Activated B cell treated with CpG ODN at 0.5 μM for 24 hours (primary cell): Measurements from ENCODE around the gene PLA2G7. TPM values are rescaled to one million over a fixed set of nuclear protein-coding genes. Genes with fewer than 3 reads are reported as not detected.
"Not testable (repeated sequence)": the region's sequence is repeated elsewhere in the genome, so short reads cannot be mapped to it uniquely, and the experiment has no call there.

ENCODE experiments used
- ATAC-seq: fragments of 200-7000 bp; cut with Tn5 transposase; one replicate; pipeline ENCODE4 v1.10.0; 2021; ENCODE audit warnings: low read depth, mild to moderate bottlenecking, moderate library complexity
- CTCF ChIA-PET: fragments of 350-600 bp; sonication (Branson Sonifier 250); formaldehyde crosslinking; loops from one replicate; lab custom pipeline; 2021; ENCODE audit warnings: antibody characterized with exemption; lab: Charles Lee
- POLR2A ChIA-PET: fragments of 350-600 bp; sonication (Branson Sonifier 250); formaldehyde crosslinking; loops from one replicate; lab custom pipeline; 2021; ENCODE audit warnings: antibody characterized with exemption; lab: Charles Lee
- DNase-seq: peaks from one replicate; pipeline ENCODE4 v3.0.0; 2022
- H3K27ac Mint-ChIP-seq: one replicate; pipeline ENCODE4 v1.8.0; 2020; ENCODE audit warnings: mixed read lengths
- H3K27me3 Mint-ChIP-seq: one replicate; pipeline ENCODE4 v1.8.0; 2021; ENCODE audit warnings: mixed read lengths
- H3K36me3 Mint-ChIP-seq: one replicate; pipeline ENCODE4 v1.8.0; 2021; ENCODE audit warnings: low read depth, mixed read lengths
- H3K4me1 Mint-ChIP-seq: one replicate; pipeline ENCODE4 v1.8.0; 2021; ENCODE audit warnings: mixed read lengths
- H3K4me3 Mint-ChIP-seq: one replicate; pipeline ENCODE4 v1.8.0; 2020; ENCODE audit warnings: mild to moderate bottlenecking, mixed read lengths
- H3K9me3 Mint-ChIP-seq: one replicate; pipeline ENCODE4 v1.8.0; 2020; ENCODE audit warnings: mixed read lengths
- CTCF ChIP-seq: fragments of 200-600 bp; IDR thresholded peaks from one replicate; pipeline ENCODE4 v1.8.0; 2022; ENCODE audit warnings: antibody characterized with exemption, mild to moderate bottlenecking
- intact Hi-C: fragments of 100-400 bp; cut with micrococcal nuclease; formaldehyde crosslinking; loops from one replicate; pipeline ENCODE4 v1.15.1; 2024
- total RNA-seq: library from RNA; stranded (reverse); gene quantifications from 2 replicates; pipeline ENCODE4 v1.2.3, GENCODE V29; 2022

The PLA2G7 gene
- total RNA-seq, 1 donor from 2014 or later, result 0.38 TPM

GRCh38 chr6:46776070-46776712 is 41.0 kb upstream of the PLA2G7 start:
- Mint-ChIP-seq H3K36me3 (no peaks in the 10 kb centered on the region), H3K27ac (no peak overlapping the region), H3K27me3 (no peaks in the 10 kb centered on the region), H3K4me3 (no peak overlapping the region), H3K4me1 (peaks cover 2% of the 10 kb centered on the region), H3K9me3 (no peaks in the 10 kb centered on the region)
- DNase-seq, result no peak
- intact Hi-C loops, result no loop called here
- no peak for TF ChIP-seq CTCF
- no peak for ATAC-seq
- ChIA-PET CTCF (no interaction called here), POLR2A (no interaction called here)

- H3K4me1 Mint-ChIP-seq, ATAC-seq, POLR2A ChIA-PET, CTCF ChIA-PET, DNase-seq, H3K27ac Mint-ChIP-seq, H3K36me3 Mint-ChIP-seq, H3K4me3 Mint-ChIP-seq, intact Hi-C loops, H3K27me3 Mint-ChIP-seq, H3K9me3 Mint-ChIP-seq: not testable (repeated sequence)
Measured at GRCh38 chr6:46774736-46775135, 39.6 kb upstream of the PLA2G7 start.

GRCh38 chr6:46773201-46773855 is 38.2 kb upstream of the PLA2G7 start:
- no peak overlapping the region for H3K4me3 Mint-ChIP-seq
- DNase-seq (no peak), ATAC-seq (no peak)
- intact Hi-C loops, result no loop called here
- H3K9me3 Mint-ChIP-seq, result no peaks in the 10 kb centered on the region
- TF ChIP-seq CTCF, result no peak
- no peak overlapping the region for H3K27ac Mint-ChIP-seq
- peaks cover 2% of the 10 kb centered on the region for H3K4me1 Mint-ChIP-seq
- ChIA-PET CTCF (no interaction called here), POLR2A (no interaction called here)
- H3K36me3 Mint-ChIP-seq, result no peaks in the 10 kb centered on the region
- H3K27me3 Mint-ChIP-seq, result peaks cover 2% of the 10 kb centered on the region

GRCh38 chr6:46772762-46773161 is 37.6 kb upstream of the PLA2G7 start:
- intact Hi-C loops, result no loop called here
- Mint-ChIP-seq H3K27ac (no peak overlapping the region), H3K36me3 (no peaks in the 10 kb centered on the region), H3K4me1 (peaks cover 2% of the 10 kb centered on the region), H3K4me3 (no peak overlapping the region), H3K27me3 (peaks cover 2% of the 10 kb centered on the region), H3K9me3 (peaks cover 2% of the 10 kb centered on the region)
- ChIA-PET CTCF (no interaction called here), POLR2A (no interaction called here)
- no peak for TF ChIP-seq CTCF
- ATAC-seq, result no peak
- DNase-seq, result no peak

- Mint-ChIP-seq H3K27me3 (peaks cover 2% of the 10 kb centered on the region), H3K9me3 (peaks cover 5% of the 10 kb centered on the region), H3K27ac (no peak overlapping the region), H3K4me1 (peaks cover 2% of the 10 kb centered on the region), H3K4me3 (no peak overlapping the region), H3K36me3 (no peaks in the 10 kb centered on the region)
- DNase-seq (no peak), ATAC-seq (no peak)
- ChIA-PET CTCF (no interaction called here), POLR2A (no interaction called here)
- intact Hi-C loops, result no loop called here
- no peak for TF ChIP-seq CTCF
Measured at GRCh38 chr6:46772016-46772415, 36.8 kb upstream of the PLA2G7 start.
